HepG2 (cell line): ENCODE measurements around the gene HOXA1. TPM values are rescaled to one million over a fixed set of nuclear protein-coding genes. Genes with fewer than 3 reads are reported as not detected.

Experiments used
- ATAC-seq: fragments of 200-7000 bp; cut with Tn5 transposase; 3 replicates; pipeline ENCODE4 v1.9.1; 2020; ENCODE audit warnings: mild to moderate bottlenecking, moderate library complexity
- BruUV-seq: library from RNA; stranded (reverse); fragments of 400-500 nt; replicated peaks from 2 replicates; lab custom pipeline; 2021; lab: Mats Ljungman, UMichigan
- CTCF ChIA-PET: fragments of 300-600 bp; formaldehyde crosslinking; extraction: SDS; loops from one replicate; lab custom pipeline; 2021; ENCODE audit warnings: low total read pairs, inconsistent platforms, low intra/inter-chr PET ratio; lab: Yijun Ruan, JAX
- POLR2A ChIA-PET: fragments of 350-600 bp; sonication (Branson Sonifier 250); formaldehyde crosslinking; loops from one replicate; lab custom pipeline; 2020; ENCODE audit warnings: antibody characterized with exemption, inconsistent platforms; lab: Yijun Ruan, JAX
- DNase-seq: peaks from one replicate; pipeline ENCODE4 v3.0.0-alpha.2; 2015; ENCODE audit warnings: low spot score
- FAIRE-seq: peaks from 3 replicates; lab custom pipeline; 2011; peaks lifted over from hg19 to GRCh38; lab: Jason Lieb, UNC
- H2AFZ ChIP-seq: one replicate; pipeline ENCODE4 v1.6.1; 2011; ENCODE audit warnings: low read length, inconsistent platforms
- H3K27ac ChIP-seq: fragments of 300-600 bp; 3 replicates; pipeline ENCODE4 v1.8.0; 2011; ENCODE audit warnings: mixed run types, mild to moderate bottlenecking, mixed read lengths, low read length, inconsistent platforms; ENCODE audit not compliant: insufficient read depth; ENCODE audit errors: extremely low read length
- H3K27me3 ChIP-seq, 2 experiments: fragments of 200-600 bp in 1 of 2; 2 replicates in 1 of 2; 3 replicates in 1 of 2; pipeline versions ENCODE4 v1.6.0 to v1.8.0; 2011; ENCODE audit warnings: low read length in 2 of 2, mild to moderate bottlenecking in 2 of 2, moderate library complexity in 2 of 2, inconsistent platforms in 1 of 2; ENCODE audit not compliant: insufficient read depth in 2 of 2, control insufficient read depth in 1 of 2
- H3K36me3 ChIP-seq, 2 experiments: fragments of 200-600 bp in 1 of 2; replicated peaks in 1 of 2; 2 replicates in 1 of 2; 3 replicates in 1 of 2; pipeline versions ENCODE4 v1.5.1 to v1.8.0; 2011; ENCODE audit warnings: low read length in 2 of 2, inconsistent platforms in 1 of 2; ENCODE audit not compliant: insufficient read depth in 2 of 2, control insufficient read depth in 1 of 2
- H3K4me1 ChIP-seq: 2 replicates; pipeline ENCODE4 v1.5.1; 2012; ENCODE audit warnings: low read length, inconsistent platforms; ENCODE audit not compliant: insufficient read depth
- H3K4me2 ChIP-seq: 2 replicates; pipeline ENCODE4 v1.6.0; 2011; ENCODE audit warnings: low read depth, low read length, inconsistent platforms
- H3K4me3 ChIP-seq, 3 experiments: fragments of 200-600 bp in 1 of 3; sonication (generic), shearing (Covaris generic) in 1 of 3; replicated peaks in 1 of 3; 2 replicates each; pipeline ENCODE4 v1.5.1; 2011 to 2016; ENCODE audit warnings: low read length in 3 of 3, inconsistent platforms in 2 of 3, low read depth in 2 of 3, mild to moderate bottlenecking in 2 of 3, control low read depth in 1 of 3, mixed read lengths in 1 of 3; ENCODE audit not compliant: insufficient read depth in 1 of 3
- H3K79me2 ChIP-seq: one replicate; pipeline ENCODE4 v1.6.1; 2011; ENCODE audit warnings: low read length, inconsistent platforms; ENCODE audit not compliant: insufficient read depth
- H3K9ac ChIP-seq: 2 replicates; pipeline ENCODE4 v1.6.0; 2011; ENCODE audit warnings: mild to moderate bottlenecking, low read depth, low read length, inconsistent platforms; ENCODE audit not compliant: insufficient read depth
- H3K9me3 ChIP-seq: 2 replicates; pipeline ENCODE4 v1.5.1; 2012; ENCODE audit warnings: mild to moderate bottlenecking, low read length
- H4K20me1 ChIP-seq: 2 replicates; pipeline ENCODE4 v1.6.0; 2011; ENCODE audit warnings: inconsistent platforms, mild to moderate bottlenecking, low read length, moderate library complexity; ENCODE audit not compliant: insufficient read depth
- BRD4 ChIP-seq: sonication (generic); formaldehyde crosslinking; IDR thresholded peaks from 2 replicates; pipeline ENCODE4 v1.4.0; 2020; ENCODE audit warnings: missing genetic modification reagents
- CEBPG ChIP-seq: IDR thresholded peaks from 2 replicates; pipeline ENCODE4 v1.6.1; 2016
- CHD2 ChIP-seq: IDR thresholded peaks from 2 replicates; pipeline ENCODE4 v1.6.1; 2011; ENCODE audit warnings: low read depth, low read length, improper control_type of control experiment
- ELF4 ChIP-seq: sonication (generic); formaldehyde crosslinking; IDR thresholded peaks from 2 replicates; pipeline ENCODE4 v1.5.0; 2020; ENCODE audit warnings: missing genetic modification reagents, mild to moderate bottlenecking, moderate library complexity, borderline replicate concordance
- ETV5 ChIP-seq: IDR thresholded peaks from 2 replicates; pipeline ENCODE4 v1.6.1; 2018; ENCODE audit warnings: missing biosample characterization, missing genetic modification reagents, inconsistent platforms, borderline replicate concordance
- MTF2 ChIP-seq: sonication (generic); formaldehyde crosslinking; IDR thresholded peaks from 2 replicates; pipeline ENCODE4 v1.5.0; 2020; ENCODE audit warnings: missing genetic modification reagents, borderline replicate concordance
- SAFB2 ChIP-seq: sonication (generic); formaldehyde crosslinking; IDR thresholded peaks from 2 replicates; pipeline ENCODE4 v1.5.1; 2020; ENCODE audit warnings: missing genetic modification reagents, low read depth, mild to moderate bottlenecking, borderline replicate concordance
- SKIL ChIP-seq: sonication (generic); formaldehyde crosslinking; IDR thresholded peaks from 2 replicates; pipeline ENCODE4 v1.8.0; 2022; ENCODE audit warnings: missing genetic modification reagents, mild to moderate bottlenecking, moderate library complexity, borderline replicate concordance
- SNAPC4 ChIP-seq: sonication (generic); formaldehyde crosslinking; IDR thresholded peaks from 2 replicates; pipeline ENCODE4 v1.4.0; 2020; ENCODE audit warnings: mild to moderate bottlenecking, missing genetic modification reagents
- SNRNP70 ChIP-seq: fragments of 200-400 bp; formaldehyde crosslinking; IDR thresholded peaks from 2 replicates; pipeline ENCODE4 v1.6.1; 2017; ENCODE audit warnings: mild to moderate bottlenecking, low read depth, low read length, moderate library complexity
- TBX2 ChIP-seq: sonication (generic); formaldehyde crosslinking; IDR thresholded peaks from 2 replicates; pipeline ENCODE4 v1.5.0; 2020; ENCODE audit warnings: missing genetic modification reagents, mild to moderate bottlenecking, borderline replicate concordance
- ZNF280B ChIP-seq: sonication (generic); formaldehyde crosslinking; IDR thresholded peaks from 2 replicates; pipeline ENCODE4 v1.5.0; 2020; ENCODE audit warnings: missing genetic modification reagents, mild to moderate bottlenecking, borderline replicate concordance
- ZNF772 ChIP-seq: sonication (generic); formaldehyde crosslinking; IDR thresholded peaks from 2 replicates; pipeline ENCODE4 v1.5.0; 2020; ENCODE audit warnings: mild to moderate bottlenecking, missing genetic modification reagents
- WGBS: methylation state at CpG from one replicate; pipeline ENCODE4 v1.1.6; 2017; ENCODE audit warnings: low lambda C conversion rate; 5-methylcytosine and 5-hydroxymethylcytosine counted together
- in situ Hi-C: cut with HindIII; loops from 2 replicates; pipeline ENCODE4 v1.10.0; 2017; ENCODE audit warnings: low pct_unique_long_range_greater_than_20kb; ENCODE audit not compliant: extremely low pct_ligation_motif_present
- intact Hi-C: fragments of 100-400 bp; cut with micrococcal nuclease; formaldehyde crosslinking; loops from one replicate; pipeline ENCODE4 v1.10.0; 2022; ENCODE audit not compliant: unreplicated experiment
- polyA plus RNA-seq, 8 experiments: library from polyadenylated mRNA; depleted of rRNA in 3 of 8; stranded (reverse) in 7 of 8; unstranded in 1 of 8; fragments of >200 nt; fragmentation: Illumina TruSeq in 4 of 8; extraction: Trizol in 4 of 8; gene quantifications; 2 replicates each; pipeline versions ENCODE4 v1.2.1 to v1.2.3, GENCODE V29; 2011 to 2016; ENCODE audit warnings: low read depth in 4 of 8, missing spikeins in 1 of 8, mixed read lengths in 1 of 8; ENCODE audit not compliant: insufficient read depth in 1 of 8
- total RNA-seq, 5 experiments: library from RNA; depleted of rRNA; stranded (reverse); fragments of >200 nt; fragmentation: Illumina TruSeq; extraction: Trizol; gene quantifications; 2 replicates each; pipeline ENCODE4 v1.2.3, GENCODE V29; 2016; ENCODE audit warnings: low read depth in 1 of 5

The HOXA1 gene
- total and polyA plus RNA-seq, 2 of the 13 experiments (the other 11 are each of a cell fraction or from before 2014, with no cell fraction given): 0.18 to 0.20 TPM

GRCh38 chr7:27101171-27101956 lies 5.6 kb upstream of the HOXA1 start (continued):
- TF ChIP-seq SNAPC4 (CRISPR knock-in tag) (no peak), SKIL (CRISPR knock-in tag) (no peak), CHD2 (no peak)

- no peaks in the 10 kb centered on the region for H3K79me2 ChIP-seq
- H3K27me3 ChIP-seq: no peaks in the 10 kb centered on the region
- H4K20me1 ChIP-seq: no peaks in the 10 kb centered on the region
- no peak overlapping the region for H3K9ac ChIP-seq
- in situ Hi-C loops: no loop called here
- ATAC-seq (no peak), DNase-seq (no peak), FAIRE-seq (no peak)
- H3K4me2 ChIP-seq: no peak overlapping the region
- 93% methylated on average over 8 of the region's 8 CpGs for WGBS
- CTCF ChIA-PET: no interaction called here
- no peak overlapping the region for H3K27ac ChIP-seq
- peaks cover 12% of the 10 kb centered on the region; the same call in 1 of the 2 replicates for H3K4me1 ChIP-seq
- no peaks in the 10 kb centered on the region for H3K36me3 ChIP-seq
- H3K9me3 ChIP-seq: no peaks in the 10 kb centered on the region
- intact Hi-C loops: no loop called here
- POLR2A ChIA-PET: no interaction called here
- no peak overlapping the region for H2AFZ ChIP-seq
- no peak overlapping the region for H3K4me3 ChIP-seq
- BruUV-seq: no TSS peak
- TF ChIP-seq SNRNP70 (no peak), CEBPG (CRISPR knock-in tag) (no peak), BRD4 (CRISPR knock-in tag) (no peak), ZNF280B (no peak), ZNF772 (CRISPR knock-in tag) (no peak), ELF4 (no peak), MTF2 (CRISPR knock-in tag) (no peak), SAFB2 (no peak), ETV5 (CRISPR knock-in tag) (no peak), TBX2 (CRISPR knock-in tag) (no peak)
These were observed 4.9 kb upstream of the HOXA1 start for GRCh38 chr7:27100694-27101170.
